Testis (tissue), 3 donors: ENCODE data around the gene PLK3. TPM values are rescaled to one million over a fixed set of nuclear protein-coding genes. Genes with fewer than 3 reads are reported as not detected.

ENCODE experiments used
- DNase-seq: peaks from one replicate; pipeline ENCODE4 v3.0.0-alpha.2; 2019
- H3K27ac ChIP-seq, 2 donors: fragments of 200-600 bp; sonication (generic); one replicate each; pipeline ENCODE4 v1.5.1; 2019
- H3K27me3 ChIP-seq: fragments of 200-600 bp; sonication (generic); one replicate; pipeline ENCODE4 v1.5.1; 2019
- H3K36me3 ChIP-seq: fragments of 200-600 bp; sonication (generic); one replicate; pipeline ENCODE4 v1.5.1; 2017; ENCODE audit warnings: low read depth; ENCODE audit errors: missing control alignments
- H3K4me1 ChIP-seq: fragments of 200-600 bp; sonication (generic); one replicate; pipeline ENCODE4 v1.5.1; 2019
- H3K4me3 ChIP-seq, 2 donors: fragments of 200-600 bp; sonication (generic); one replicate each; pipeline ENCODE4 v1.5.1; 2017 to 2019
- H3K9me3 ChIP-seq: fragments of 200-600 bp; sonication (generic); one replicate; pipeline ENCODE4 v1.5.1; 2017
- CTCF ChIP-seq, 3 experiments: fragments of 450-650 bp in 2 of 3; fragments of 200-600 bp in 1 of 3; sonication (generic) in 1 of 3; IDR thresholded peaks; one replicate each; pipeline ENCODE4 v1.5.1; 2016 to 2019; ENCODE audit warnings: antibody characterized with exemption in 3 of 3, mild to moderate bottlenecking in 2 of 3, moderate library complexity in 1 of 3
- POLR2A ChIP-seq: fragments of 450-650 bp; IDR thresholded peaks from one replicate; pipeline ENCODE4 v1.6.1; 2017; ENCODE audit warnings: antibody characterized with exemption, mild to moderate bottlenecking, moderate library complexity
- WGBS, 2 donors: methylation state at CpG; one replicate each; pipeline ENCODE4 v1.1.5; 2018; 5-methylcytosine and 5-hydroxymethylcytosine counted together
- intact Hi-C: fragments of 100-400 bp; cut with DNase I; formaldehyde crosslinking; loops from one replicate; pipeline ENCODE4 v1.15.1; 2023; ENCODE audit warnings: low total_unique reads
- polyA plus RNA-seq: library from polyadenylated mRNA; stranded (reverse); fragments of 350-450 nt; fragmentation: Illumina TruSeq; extraction: RNeasy Lipid Tissue Mini Kit (QIAGEN cat#74804); gene quantifications from one replicate; pipeline ENCODE4 v1.2.3, GENCODE V29; 2014; ENCODE audit warnings: low read depth, low replicate concordance; ENCODE audit not compliant: insufficient read depth
- total RNA-seq, 2 donors: library from RNA; depleted of rRNA; stranded (reverse); fragments of >200 nt; gene quantifications; one replicate each; pipeline ENCODE4 v1.2.3, GENCODE V29; 2016

PLK3 gene
- total and polyA plus RNA-seq, 3 donors from 2014 or later: 7.2 to 17.2 (median 16.4) TPM

- Histone ChIP-seq H3K4me1 (peaks cover 61% of the 10 kb centered on the region), H3K9me3 (no peaks in the 10 kb centered on the region), H3K4me3 (peak overlapping the region; percentile 24 to 46), H3K36me3 (no peaks in the 10 kb centered on the region), H3K27ac (peak overlapping the region; percentile 95 to 99), H3K27me3 (no peaks in the 10 kb centered on the region)
- DNase-seq: no peak
- 64% methylated on average over 31 of the region's 70 CpGs; no CpG with 5 or more reads in 1 of the 2 donors for WGBS, 2 donors
- intact Hi-C loops: no loop called here
- TF ChIP-seq CTCF (IDR thresholded peaks at IDR 0.05) (no peak), POLR2A (no peak)
These were observed 6.0 kb downstream of the PLK3 start for GRCh38 chr1:44806025-44806703.

- TF ChIP-seq CTCF (IDR thresholded peaks at IDR 0.05) (no peak), POLR2A (no peak)
- H3K4me3 ChIP-seq: peak within 1 kb of the TSS; percentile 24 to 46
- intact Hi-C loops: no loop called here
- 41 to 44% methylated on average over 5 to 7 of the region's 7 CpGs for WGBS, 2 donors
- no peaks in the 10 kb centered on the region for H3K27me3 ChIP-seq
- no peaks in the 10 kb centered on the region for H3K36me3 ChIP-seq
- H3K4me1 ChIP-seq: peaks cover 67% of the 10 kb centered on the region
- no peaks in the 10 kb centered on the region for H3K9me3 ChIP-seq
- no peak for DNase-seq
- peak within 1 kb of the TSS; percentile 95 to 99 for H3K27ac ChIP-seq
These were observed 6.7 kb downstream of the PLK3 start, which contains the start of gene DYNLT4 for GRCh38 chr1:44806704-44807363. Gene DYNLT4, minus strand, starts transcription at chr1:44807351. Its CDS starts 683 bp downstream, at chr1:44806668.

GRCh38 chr1:44807364-44808062, 7.3 kb downstream of the PLK3 start:
- peak; percentile 96 for DNase-seq
- TF ChIP-seq POLR2A (no peak), CTCF (IDR thresholded peaks at IDR 0.05) (no peak)
- Histone ChIP-seq H3K27me3 (no peaks in the 10 kb centered on the region), H3K4me3 (no peak overlapping the region), H3K27ac (peak overlapping the region; percentile 95 to 99), H3K9me3 (no peaks in the 10 kb centered on the region), H3K36me3 (no peaks in the 10 kb centered on the region), H3K4me1 (peaks cover 65% of the 10 kb centered on the region)
- intact Hi-C loops: no loop called here
- WGBS, 2 donors: 17 to 35% methylated on average over 9 to 16 of the region's 16 CpGs

GRCh38 chr1:44808063-44808937, 8.1 kb downstream of the PLK3 start, which contains the start of gene BTBD19:
Gene BTBD19, plus strand, starts transcription at chr1:44808523. Its CDS starts 298 bp downstream, at chr1:44808821.
- H3K4me1 ChIP-seq: peaks cover 62% of the 10 kb centered on the region
- no peaks in the 10 kb centered on the region for H3K36me3 ChIP-seq
- H3K27me3 ChIP-seq: no peaks in the 10 kb centered on the region
- WGBS, 2 donors: 25 to 29% methylated on average over 18 to 23 of the region's 23 CpGs
- TF ChIP-seq CTCF (IDR thresholded peaks at IDR 0.05) (no peak), POLR2A (no peak)
- intact Hi-C loops: no loop called here
- no peaks in the 10 kb centered on the region for H3K9me3 ChIP-seq
- no peak within 1 kb of the TSS for H3K4me3 ChIP-seq
- peak; percentile 91 for DNase-seq
- peak within 1 kb of the TSS; percentile 95 to 99 for H3K27ac ChIP-seq
